ENCODE data around the gene FUOM. TPM values are rescaled to one million over a fixed set of nuclear protein-coding genes. Genes with fewer than 3 reads are reported as not detected.
A peak's percentile ranks its signal among the peaks of the same experiment; 100 is the strongest.

The FUOM gene
- total RNA-seq, 1 experiment from 2014 or later, result 41.8 TPM

DNA sequence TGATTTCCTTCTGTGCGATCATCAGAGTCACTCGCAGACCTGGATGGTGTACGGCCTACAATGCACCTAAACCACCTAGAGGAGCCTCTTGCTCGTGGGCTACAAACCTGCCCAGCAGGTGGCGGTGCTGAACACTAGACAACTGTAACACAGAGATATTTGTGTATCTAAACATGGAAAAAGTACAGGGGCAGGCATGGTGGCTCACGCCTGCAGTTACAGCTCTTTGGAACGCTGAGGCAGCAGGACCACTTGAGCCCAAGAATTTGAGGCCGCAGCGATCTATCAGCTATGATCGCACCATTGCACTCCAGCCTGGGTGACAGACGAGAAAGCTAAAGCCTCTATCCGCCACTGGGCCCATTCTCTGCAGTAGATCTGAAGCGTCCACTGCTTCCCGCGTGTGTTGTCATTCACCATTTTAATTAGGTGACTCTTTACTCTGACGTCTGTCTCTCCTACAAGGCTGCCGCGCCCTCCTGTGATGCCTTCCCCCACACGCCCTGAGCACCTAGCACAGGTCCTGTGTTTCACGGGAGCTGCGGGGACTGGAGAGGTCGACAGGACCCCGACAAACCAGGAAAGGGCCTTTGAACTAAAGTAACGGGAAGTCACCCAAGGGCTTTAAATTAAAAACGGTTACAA is 49.9 kb downstream of the FUOM start:
- TF ChIP-seq, protein P1, sequence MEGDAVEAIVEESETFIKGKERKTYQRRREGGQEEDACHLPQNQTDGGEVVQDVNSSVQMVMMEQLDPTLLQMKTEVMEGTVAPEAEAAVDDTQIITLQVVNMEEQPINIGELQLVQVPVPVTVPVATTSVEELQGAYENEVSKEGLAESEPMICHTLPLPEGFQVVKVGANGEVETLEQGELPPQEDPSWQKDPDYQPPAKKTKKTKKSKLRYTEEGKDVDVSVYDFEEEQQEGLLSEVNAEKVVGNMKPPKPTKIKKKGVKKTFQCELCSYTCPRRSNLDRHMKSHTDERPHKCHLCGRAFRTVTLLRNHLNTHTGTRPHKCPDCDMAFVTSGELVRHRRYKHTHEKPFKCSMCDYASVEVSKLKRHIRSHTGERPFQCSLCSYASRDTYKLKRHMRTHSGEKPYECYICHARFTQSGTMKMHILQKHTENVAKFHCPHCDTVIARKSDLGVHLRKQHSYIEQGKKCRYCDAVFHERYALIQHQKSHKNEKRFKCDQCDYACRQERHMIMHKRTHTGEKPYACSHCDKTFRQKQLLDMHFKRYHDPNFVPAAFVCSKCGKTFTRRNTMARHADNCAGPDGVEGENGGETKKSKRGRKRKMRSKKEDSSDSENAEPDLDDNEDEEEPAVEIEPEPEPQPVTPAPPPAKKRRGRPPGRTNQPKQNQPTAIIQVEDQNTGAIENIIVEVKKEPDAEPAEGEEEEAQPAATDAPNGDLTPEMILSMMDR (conservative IDR thresholded peaks at IDR 0.05), result peak; percentile 72
- no peaks in the 10 kb centered on the region for H3K27me3 ChIP-seq (ENCODE audit: insufficient read depth, low read length)
- peaks cover 11 to 14% of the 10 kb centered on the region in 2 experiments for H3K4me1 Mint-ChIP-seq
- H2BK20ac ChIP-seq (ENCODE audit: low read depth, low read length, poor library complexity, severe bottlenecking), result no peak overlapping the region
- no peak overlapping the region for H4K5ac ChIP-seq (ENCODE audit: insufficient read length, low read depth, low read length)
- no peak overlapping the region for H2AFZ ChIP-seq (ENCODE audit: low read length)
- H4K20me1 ChIP-seq (ENCODE audit: control insufficient read depth, insufficient read depth, insufficient read length), result no peaks in the 10 kb centered on the region
- H3K4me3 Mint-ChIP-seq, result peak overlapping the region; percentile 93 to 97
- no peaks in the 10 kb centered on the region; a peak in 3 of 5 replicates for H3K9me3 Mint-ChIP-seq
- no CpG with 5 or more reads among the region's 25 CpGs for WGBS (ENCODE audit: extremely low coverage, insufficient read length, low lambda C conversion rate)
- no peak overlapping the region for H2BK12ac ChIP-seq (ENCODE audit: insufficient read length, low read depth, low read length)
- peak overlapping the region; percentile 91 for H3K4me2 ChIP-seq (ENCODE audit: insufficient read depth, insufficient read length, low read length)
- H4K8ac ChIP-seq (replicated peaks; ENCODE audit: insufficient read length, low read depth, low read length), result no peak overlapping the region
- H3K27ac ChIP-seq (ENCODE audit: insufficient read length, low read depth, low read length), result no peak overlapping the region
- H3K23me2 ChIP-seq (ENCODE audit: insufficient read length, low read depth, low read length, poor library complexity, severe bottlenecking), result peaks cover 9% of the 10 kb centered on the region
- H3K14ac ChIP-seq (ENCODE audit: insufficient read depth, low read length), result no peak overlapping the region
- H3K4ac ChIP-seq (ENCODE audit: low read depth, low read length), result no peak overlapping the region
- no peak overlapping the region for H2BK15ac ChIP-seq (ENCODE audit: low read depth, low read length)
- no peaks in the 10 kb centered on the region for H3K4me1 ChIP-seq (ENCODE audit: insufficient read depth, low read length)
- peak; percentile 71 for DNase-seq
- no peaks in the 10 kb centered on the region for H3K9me3 ChIP-seq (ENCODE audit: control insufficient read depth, low read depth, low read length)
- H4K91ac ChIP-seq (ENCODE audit: insufficient read length, low read depth, low read length), result no peak overlapping the region
- H3K18ac ChIP-seq (ENCODE audit: insufficient read length, low read depth, low read length), result peak overlapping the region; percentile 78
- no peak overlapping the region for H2BK120ac ChIP-seq (ENCODE audit: low read depth, low read length, poor library complexity, severe bottlenecking)
- no peak overlapping the region for H3T11ph ChIP-seq (ENCODE audit: low read length)
- H3K79me1 ChIP-seq (ENCODE audit: insufficient read depth, low read depth, low read length, poor library complexity, severe bottlenecking), result peaks cover 14% of the 10 kb centered on the region
- H2AK5ac ChIP-seq (ENCODE audit: insufficient read length, low read length), result no peak overlapping the region
- peaks cover 4 to 34% (median 19%) of the 10 kb centered on the region in 3 experiments for H3K36me3 Mint-ChIP-seq (ENCODE audit: insufficient read depth in 1 of 3, low read depth in 3 of 3)
- H3K79me2 ChIP-seq (ENCODE audit: insufficient read depth, low read length), result peaks cover 9% of the 10 kb centered on the region; the same call in 1 of the 2 replicates
- H3K56ac ChIP-seq (ENCODE audit: insufficient read length, low read depth, low read length), result no peak overlapping the region
- H3K23ac ChIP-seq (ENCODE audit: insufficient read length, low read depth, low read length), result no peak overlapping the region
- no peaks in the 10 kb centered on the region for H3K27me3 Mint-ChIP-seq (ENCODE audit: low read depth)
- no peak overlapping the region for H2BK5ac ChIP-seq (ENCODE audit: insufficient read length, low read length)
- peak overlapping the region; percentile 53 to 98 (median 96); a peak in 6 of 7 replicates for H3K27ac Mint-ChIP-seq
- peak overlapping the region; percentile 42 for H3K9ac ChIP-seq (ENCODE audit: extremely low read depth, insufficient read length, low read length)
